IMR-90 (cell line): ENCODE measurements around the gene CUX1. TPM values are rescaled to one million over a fixed set of nuclear protein-coding genes. Genes with fewer than 3 reads are reported as not detected.

ENCODE experiments used
- ATAC-seq: fragments of 200-7000 bp; cut with Tn5 transposase; 2 replicates; pipeline ENCODE4 v1.9.1; 2020; ENCODE audit warnings: low read depth, mild to moderate bottlenecking, moderate library complexity
- BruUV-seq: library from RNA; stranded (reverse); fragments of 400-500 nt; replicated peaks from 2 replicates; lab custom pipeline; 2021; lab: Mats Ljungman, UMichigan
- CTCF ChIA-PET: fragments of 300-600 bp; formaldehyde crosslinking; extraction: SDS; loops from one replicate; lab custom pipeline; 2021; ENCODE audit warnings: antibody characterized with exemption; lab: Yijun Ruan, JAX
- POLR2A ChIA-PET: fragments of 300-600 bp; sonication (Branson Sonifier 250); formaldehyde crosslinking; loops from one replicate; lab custom pipeline; 2022; ENCODE audit warnings: antibody characterized with exemption; ENCODE audit not compliant: unreplicated experiment; lab: Charles Lee
- DNase-seq: peaks from one replicate; pipeline ENCODE4 v3.0.0; 2013
- H2AFZ ChIP-seq: replicated peaks from 2 replicates; pipeline ENCODE3; 2013; ENCODE audit warnings: low read length, mild to moderate bottlenecking; ENCODE audit not compliant: poor library complexity
- H2AK5ac ChIP-seq: 2 replicates; pipeline ENCODE4 v1.6.1; 2013; ENCODE audit warnings: low read depth, low read length, inconsistent platforms
- H2AK9ac ChIP-seq: replicated peaks from 2 replicates; pipeline ENCODE3; 2013; ENCODE audit warnings: mild to moderate bottlenecking, low read depth, low read length, moderate library complexity; ENCODE audit not compliant: poor library complexity
- H2BK120ac ChIP-seq: 2 replicates; pipeline ENCODE4 v1.6.1; 2013; ENCODE audit warnings: low read depth, low read length, inconsistent platforms
- H2BK15ac ChIP-seq: 3 replicates; pipeline ENCODE4 v1.6.1; 2013; ENCODE audit warnings: low read depth, low read length, inconsistent platforms
- H2BK20ac ChIP-seq: 2 replicates; pipeline ENCODE4 v1.6.1; 2013; ENCODE audit warnings: low read depth, mild to moderate bottlenecking, inconsistent platforms, low read length, moderate library complexity
- H2BK5ac ChIP-seq: 2 replicates; pipeline ENCODE4 v1.6.1; 2013; ENCODE audit warnings: mild to moderate bottlenecking, low read depth, low read length, inconsistent platforms; ENCODE audit not compliant: poor library complexity, severe bottlenecking
- H3K14ac ChIP-seq: replicated peaks from 2 replicates; pipeline ENCODE4 v1.6.1; 2013; ENCODE audit warnings: low read depth, low read length, inconsistent platforms
- H3K18ac ChIP-seq: 2 replicates; pipeline ENCODE4 v1.6.1; 2013; ENCODE audit warnings: low read depth, low read length, control low read depth
- H3K23ac ChIP-seq: 2 replicates; pipeline ENCODE4 v1.6.1; 2013; ENCODE audit warnings: low read depth, low read length, inconsistent platforms
- H3K27ac ChIP-seq: 2 replicates; pipeline ENCODE4 v1.5.1; 2013; ENCODE audit warnings: mild to moderate bottlenecking, control low read depth, low read length; ENCODE audit not compliant: insufficient read depth
- H3K27me3 ChIP-seq: 2 replicates; pipeline ENCODE4 v1.6.1; 2013; ENCODE audit warnings: low read length; ENCODE audit not compliant: control insufficient read depth, insufficient read depth
- H3K36me3 ChIP-seq: 2 replicates; pipeline ENCODE4 v1.6.1; 2013; ENCODE audit warnings: low read length, mixed read lengths; ENCODE audit not compliant: control insufficient read depth, insufficient read depth
- H3K4ac ChIP-seq: 2 replicates; pipeline ENCODE4 v1.6.1; 2013; ENCODE audit warnings: low read depth, low read length, inconsistent platforms
- H3K4me1 ChIP-seq: 2 replicates; pipeline ENCODE4 v1.6.1; 2013; ENCODE audit warnings: low read length, mixed read lengths; ENCODE audit not compliant: control insufficient read depth, insufficient read depth
- H3K4me2 ChIP-seq: 2 replicates; pipeline ENCODE4 v1.6.1; 2013; ENCODE audit warnings: low read depth, mild to moderate bottlenecking, control low read depth, low read length, moderate library complexity
- H3K4me3 ChIP-seq: 2 replicates; pipeline ENCODE4 v1.5.1; 2013; ENCODE audit warnings: low read depth, mild to moderate bottlenecking, control low read depth, low read length, moderate library complexity; ENCODE audit not compliant: insufficient read depth
- H3K56ac ChIP-seq: 2 replicates; pipeline ENCODE4 v1.6.1; 2013; ENCODE audit warnings: low read length, inconsistent platforms; ENCODE audit not compliant: insufficient read depth; ENCODE audit errors: extremely low read depth
- H3K79me1 ChIP-seq, 2 experiments: 2 replicates each; pipeline ENCODE4 v1.6.1; 2013; ENCODE audit warnings: low read length in 2 of 2, inconsistent platforms in 1 of 2, low read depth in 1 of 2
- H3K9ac ChIP-seq: 2 replicates; pipeline ENCODE4 v1.6.1; 2013; ENCODE audit warnings: low read depth, low read length, control low read depth
- H3K9me1 ChIP-seq: 2 replicates; pipeline ENCODE4 v1.6.1; 2013; ENCODE audit warnings: low read length, inconsistent platforms; ENCODE audit not compliant: insufficient read depth
- H3K9me3 ChIP-seq: 2 replicates; pipeline ENCODE4 v1.6.1; 2013; ENCODE audit warnings: low read length; ENCODE audit not compliant: control insufficient read depth, insufficient read depth
- H4K20me1 ChIP-seq: 2 replicates; pipeline ENCODE4 v1.6.1; 2013; ENCODE audit warnings: low read length, inconsistent platforms; ENCODE audit not compliant: insufficient read depth
- H4K5ac ChIP-seq: 2 replicates; pipeline ENCODE4 v1.6.1; 2013; ENCODE audit warnings: mild to moderate bottlenecking, low read depth, low read length, control low read depth
- H4K8ac ChIP-seq, 2 experiments: 2 replicates each; pipeline ENCODE4 v1.6.1; 2013; ENCODE audit warnings: low read depth in 2 of 2, low read length in 2 of 2, control low read depth in 1 of 2, inconsistent platforms in 1 of 2
- H4K91ac ChIP-seq: 2 replicates; pipeline ENCODE4 v1.6.1; 2013; ENCODE audit warnings: low read depth, low read length, inconsistent platforms; ENCODE audit not compliant: insufficient read depth
- BHLHE40 ChIP-seq: fragments of 150-350 bp; IDR thresholded peaks from 2 replicates; pipeline ENCODE4 v1.6.1; 2016; ENCODE audit warnings: mild to moderate bottlenecking, low read depth, low read length
- CEBPB ChIP-seq: IDR thresholded peaks from 2 replicates; pipeline ENCODE4 v1.6.1; 2012; ENCODE audit warnings: low read depth, low read length, improper control_type of control experiment
- CHD1 ChIP-seq: IDR thresholded peaks from 2 replicates; pipeline ENCODE4 v1.6.1; 2012; ENCODE audit warnings: low read depth, low read length, improper control_type of control experiment
- ELK1 ChIP-seq: fragments of 150-350 bp; IDR thresholded peaks from 2 replicates; pipeline ENCODE4 v1.6.1; 2016; ENCODE audit warnings: low read depth, mild to moderate bottlenecking, low read length, moderate library complexity, borderline replicate concordance
- MAFK ChIP-seq: IDR thresholded peaks from 2 replicates; pipeline ENCODE4 v1.6.1; 2012; ENCODE audit warnings: low read depth, low read length, improper control_type of control experiment
- NFE2L2 ChIP-seq: fragments of 150-350 bp; IDR thresholded peaks from 2 replicates; pipeline ENCODE4 v1.6.1; 2016; ENCODE audit warnings: low read depth, mild to moderate bottlenecking, low read length
- POLR2A ChIP-seq: IDR thresholded peaks from 2 replicates; pipeline ENCODE4 v1.6.1; 2012; ENCODE audit warnings: mild to moderate bottlenecking, low read depth, low read length
- RAD21 ChIP-seq: IDR thresholded peaks from 2 replicates; pipeline ENCODE4 v1.6.1; 2012; ENCODE audit warnings: low read length, improper control_type of control experiment
- RCOR1 ChIP-seq: IDR thresholded peaks from 2 replicates; pipeline ENCODE4 v1.6.1; 2012; ENCODE audit warnings: mild to moderate bottlenecking, low read length, improper control_type of control experiment; ENCODE audit not compliant: insufficient replicate concordance
- RFX5 ChIP-seq: IDR thresholded peaks from 2 replicates; pipeline ENCODE4 v1.8.0; 2012; ENCODE audit warnings: low read depth, mild to moderate bottlenecking, low read length, moderate library complexity
- SMC3 ChIP-seq: fragments of 150-350 bp; IDR thresholded peaks from 2 replicates; pipeline ENCODE4 v1.6.1; 2016; ENCODE audit warnings: low read depth, mild to moderate bottlenecking, antibody characterized with exemption, low read length, moderate library complexity
- WGBS, 2 experiments: methylation state at CpG; one replicate each; pipeline versions ENCODE4 v1.1.5 to v1.1.7; 2013; ENCODE audit warnings: missing lambda C conversion rate in 2 of 2; ENCODE audit not compliant: insufficient read length in 1 of 2; ENCODE audit errors: extremely low coverage in 2 of 2; 5-methylcytosine and 5-hydroxymethylcytosine counted together
- dilution Hi-C: fragments of 300-500 bp; cut with HindIII; formaldehyde crosslinking; loops from one replicate; pipeline ENCODE4 v1.14.3; 2018; ENCODE audit warnings: low sequenced_read_pairs; ENCODE audit not compliant: unreplicated experiment
- in situ Hi-C: fragments of 300-500 bp; cut with MboI; formaldehyde crosslinking; loops from 3 replicates; pipeline ENCODE4 v1.14.3; 2019; ENCODE audit warnings: low sequenced_read_pairs, inconsistent platforms, mixed read lengths
- intact Hi-C: fragments of 100-400 bp; cut with micrococcal nuclease; formaldehyde crosslinking; loops from 2 replicates; pipeline ENCODE4 v1.10.0; 2022
- polyA plus RNA-seq, 3 experiments: library from polyadenylated mRNA; depleted of rRNA; stranded (reverse); fragments of >200 nt; gene quantifications; 2 replicates each; pipeline ENCODE4 v1.2.3, GENCODE V29; 2012; ENCODE audit warnings: low replicate concordance in 1 of 3
- total RNA-seq: library from RNA; depleted of rRNA; stranded (reverse); fragments of >200 nt; gene quantifications from 2 replicates; pipeline ENCODE4 v1.2.3, GENCODE V29; 2012
- TF ChIP-seq, protein P1 (sequence below): fragments of 150-350 bp; IDR thresholded peaks from 2 replicates; pipeline ENCODE4 v1.6.1; 2017; ENCODE audit warnings: mild to moderate bottlenecking, antibody characterized with exemption, low read length, low read depth

The CUX1 gene
- total and polyA plus RNA-seq, 2 of the 4 experiments (the other 2 are of a cell fraction) = 19.7 to 46.4 TPM

- TF ChIP-seq NFE2L2 = no peak
Measured at GRCh38 chr7:102295346-102296178, 478.1 kb downstream of the CUX1 start (continued).

- Histone ChIP-seq H3K36me3 (no peaks in the 10 kb centered on the region), H2BK120ac (no peak overlapping the region), H4K20me1 (no peaks in the 10 kb centered on the region; the same call in 1 of the 2 replicates), H3K14ac (no peak overlapping the region), H3K4me3 (no peak overlapping the region), H2BK5ac (no peak overlapping the region), H3K23ac (no peak overlapping the region), H2AK5ac (no peak overlapping the region), H2AK9ac (no peak overlapping the region), H3K18ac (no peak overlapping the region), H2AFZ (no peak overlapping the region), H4K8ac (no peak overlapping the region), H3K9me1 (no peaks in the 10 kb centered on the region), H3K9me3 (no peaks in the 10 kb centered on the region), H3K79me1 (no peaks in the 10 kb centered on the region), H4K91ac (no peak overlapping the region), H4K5ac (no peak overlapping the region), H3K9ac (no peak overlapping the region), H3K4ac (no peak overlapping the region), H3K27me3 (peaks cover 4% of the 10 kb centered on the region; the same call in 1 of the 2 replicates), H2BK20ac (no peak overlapping the region), H3K4me1 (no peaks in the 10 kb centered on the region), H3K27ac (no peak overlapping the region), H3K4me2 (no peak overlapping the region), H3K56ac (no peak overlapping the region), H2BK15ac (no peak overlapping the region)
- no peak for TF ChIP-seq NFE2L2
- TF ChIP-seq RAD21 = no peak
- TF ChIP-seq RFX5 = no peak
- no peak for TF ChIP-seq CEBPB
- TF ChIP-seq SMC3 = no peak
- TF ChIP-seq RCOR1 = no peak
- no peak for TF ChIP-seq BHLHE40
- TF ChIP-seq MAFK = no peak
- no peak for TF ChIP-seq CHD1
- TF ChIP-seq POLR2A = no peak
- TF ChIP-seq, protein P1, sequence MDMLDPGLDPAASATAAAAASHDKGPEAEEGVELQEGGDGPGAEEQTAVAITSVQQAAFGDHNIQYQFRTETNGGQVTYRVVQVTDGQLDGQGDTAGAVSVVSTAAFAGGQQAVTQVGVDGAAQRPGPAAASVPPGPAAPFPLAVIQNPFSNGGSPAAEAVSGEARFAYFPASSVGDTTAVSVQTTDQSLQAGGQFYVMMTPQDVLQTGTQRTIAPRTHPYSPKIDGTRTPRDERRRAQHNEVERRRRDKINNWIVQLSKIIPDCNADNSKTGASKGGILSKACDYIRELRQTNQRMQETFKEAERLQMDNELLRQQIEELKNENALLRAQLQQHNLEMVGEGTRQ = no peak
- no peak for TF ChIP-seq ELK1
- 90% methylated on average over 2 of the region's 6 CpGs; no CpG with 5 or more reads in 1 of the 2 experiments for WGBS, 2 experiments
- BruUV-seq = no TSS peak
- ATAC-seq = no peak
- no peak for DNase-seq
- ChIA-PET CTCF (no interaction called here), POLR2A (no interaction called here)
- in situ Hi-C loops (no loop called here), intact Hi-C loops (no loop called here), dilution Hi-C loops (no loop called here)
Measured at GRCh38 chr7:102296179-102296438, 478.7 kb downstream of the CUX1 start.
